ENCODE data around the gene FETUB. TPM values are rescaled to one million over a fixed set of nuclear protein-coding genes. Genes with fewer than 3 reads are reported as not detected.

The FETUB gene
- total and polyA plus RNA-seq, 2 of the 4 experiments (the other 2 are of a cell fraction), result not detected

DNA sequence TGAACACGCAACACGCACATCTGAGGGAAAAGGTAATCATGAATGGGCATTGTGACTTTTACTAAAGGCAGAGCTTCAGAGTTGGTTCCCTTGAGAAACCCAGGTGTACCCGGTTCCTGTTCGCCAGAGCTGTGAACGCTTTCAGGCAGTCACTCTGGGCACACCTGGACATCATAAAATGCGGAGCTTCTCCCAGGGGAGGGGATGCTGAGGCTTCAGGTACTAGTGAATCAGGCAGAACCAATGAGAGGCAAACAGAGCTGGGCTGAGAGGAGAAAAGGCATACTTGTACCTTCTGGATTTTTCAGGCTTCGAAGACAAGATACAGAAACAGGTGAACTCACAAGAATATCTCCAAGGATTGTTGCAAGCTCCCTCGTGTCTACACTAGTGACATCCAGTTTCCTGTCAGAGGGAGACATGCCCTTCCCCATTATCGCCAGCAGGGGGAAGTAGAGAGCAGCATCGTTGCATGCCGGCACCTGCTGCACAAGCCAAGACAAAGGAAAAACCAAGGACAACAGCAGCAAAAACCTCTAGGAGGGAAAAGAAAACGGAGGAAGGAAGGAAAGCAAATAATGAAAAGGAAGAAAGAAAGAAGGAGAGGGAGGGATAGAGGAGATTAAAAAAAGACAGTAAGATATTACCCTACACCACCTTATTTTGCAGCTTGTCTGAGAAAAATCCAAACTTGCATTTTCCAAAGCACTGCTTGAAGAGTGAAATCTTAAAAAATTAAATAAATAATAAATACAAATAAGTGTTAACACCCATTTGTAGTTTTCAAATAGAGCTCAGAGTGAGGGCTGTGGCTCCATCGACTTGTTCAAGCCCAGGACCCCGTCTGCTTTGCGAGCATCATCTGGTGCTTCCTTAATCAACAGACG, 25.4 kb upstream of the FETUB start:
- CTCF ChIA-PET, result interaction anchor here (0.6 to 3.8 kb wide), 13 partner anchors 14 to 387 kb away, joined by 3 to 28 read pairs (median 3); no protein-coding TSS in a partner anchor
- Histone ChIP-seq H3K4ac (ENCODE audit: low read depth, low read length) (no peak overlapping the region), H3K18ac (ENCODE audit: low read depth, low read length) (no peak overlapping the region), H3K14ac (replicated peaks; ENCODE audit: low read depth, low read length) (no peak overlapping the region), H2BK120ac (ENCODE audit: low read depth, low read length) (no peak overlapping the region), H2AFZ (replicated peaks; ENCODE audit: low read length, poor library complexity) (peak overlapping the region; percentile 56), H2BK15ac (ENCODE audit: low read depth, low read length) (no peak overlapping the region), H3K4me1 (ENCODE audit: control insufficient read depth, insufficient read depth, low read length) (no peaks in the 10 kb centered on the region), H3K4me3 (ENCODE audit: insufficient read depth, low read depth, low read length) (no peak overlapping the region), H3K27ac (ENCODE audit: insufficient read depth, low read length) (no peak overlapping the region), H4K20me1 (ENCODE audit: insufficient read depth, low read length) (no peaks in the 10 kb centered on the region), H3K9me3 (ENCODE audit: control insufficient read depth, insufficient read depth, low read length) (no peaks in the 10 kb centered on the region), H3K79me1 (ENCODE audit: low read depth in 1 of 2, low read length in 2 of 2) (no peaks in the 10 kb centered on the region), H2AK5ac (ENCODE audit: low read depth, low read length) (no peak overlapping the region), H3K9me1 (ENCODE audit: insufficient read depth, low read length) (no peaks in the 10 kb centered on the region), H3K9ac (ENCODE audit: low read depth, low read length) (no peak overlapping the region), H3K27me3 (ENCODE audit: control insufficient read depth, insufficient read depth, low read length) (peaks cover 18% of the 10 kb centered on the region; the same call in 1 of the 2 replicates), H2BK5ac (ENCODE audit: low read depth, low read length, poor library complexity, severe bottlenecking) (no peak overlapping the region), H4K8ac (ENCODE audit: low read depth in 2 of 2, low read length in 2 of 2) (no peak overlapping the region), H3K36me3 (ENCODE audit: control insufficient read depth, insufficient read depth, low read length) (no peaks in the 10 kb centered on the region), H3K4me2 (ENCODE audit: low read depth, low read length) (no peak overlapping the region), H4K5ac (ENCODE audit: low read depth, low read length) (no peak overlapping the region), H4K91ac (ENCODE audit: insufficient read depth, low read depth, low read length) (no peak overlapping the region), H3K56ac (ENCODE audit: extremely low read depth, insufficient read depth, low read length) (no peak overlapping the region), H3K23ac (ENCODE audit: low read depth, low read length) (no peak overlapping the region), H2BK20ac (ENCODE audit: low read depth, low read length) (no peak overlapping the region), H2AK9ac (replicated peaks; ENCODE audit: low read depth, low read length, poor library complexity) (no peak overlapping the region)
- ATAC-seq (ENCODE audit: low read depth) (peak; percentile 71), DNase-seq (peak; percentile 66)
- intact Hi-C loops (cut with micrococcal nuclease), result loop anchor here (1.0 to 5.0 kb wide), 5 partner anchors 169 to 633 kb away; no protein-coding TSS in a partner anchor
- in situ Hi-C loops (cut with MboI; ENCODE audit: low sequenced_read_pairs), result loop anchor here (5.0 kb wide), 1 partner anchor 207 kb away; no protein-coding TSS in a partner anchor
- dilution Hi-C loops (cut with HindIII; ENCODE audit: low sequenced_read_pairs, unreplicated experiment), result no loop called here
- no TSS peak for BruUV-seq (replicated peaks)
- POLR2A ChIA-PET (ENCODE audit: unreplicated experiment), result no interaction called here
- 100% methylated on average over 1 of the region's 16 CpGs; no CpG with 5 or more reads in 1 of the 2 experiments for WGBS, 2 experiments (ENCODE audit: extremely low coverage in 2 of 2, insufficient read length in 1 of 2)
- TF ChIP-seq CTCF (conservative IDR thresholded peaks at IDR 0.05; ENCODE audit: low read depth, low read length) (peak; percentile 91), MAFK (IDR thresholded peaks at IDR 0.05; ENCODE audit: low read depth, low read length) (no peak), RCOR1 (IDR thresholded peaks at IDR 0.05; ENCODE audit: insufficient replicate concordance, low read length) (peak; percentile 89), SMC3 (IDR thresholded peaks at IDR 0.05; ENCODE audit: low read depth, low read length) (peak; percentile 73), ELK1 (IDR thresholded peaks at IDR 0.05; ENCODE audit: borderline replicate concordance, low read depth, low read length) (no peak), RAD21 (IDR thresholded peaks at IDR 0.05; ENCODE audit: low read length) (peak; percentile 72), MXI1 (IDR thresholded peaks at IDR 0.05; ENCODE audit: borderline replicate concordance, low read depth, low read length) (peak; percentile 47; the same call in 1 of the 2 replicates), BHLHE40 (IDR thresholded peaks at IDR 0.05; ENCODE audit: low read depth, low read length) (peak; percentile 39; the same call in 1 of the 2 replicates), RFX5 (IDR thresholded peaks at IDR 0.05; ENCODE audit: low read depth, low read length) (no peak), NFE2L2 (IDR thresholded peaks at IDR 0.05; ENCODE audit: low read depth, low read length) (no peak), MAZ (IDR thresholded peaks at IDR 0.05; ENCODE audit: borderline replicate concordance, low read depth, low read length) (no peak), CEBPB (IDR thresholded peaks at IDR 0.05; ENCODE audit: low read depth, low read length) (no peak)
- TF ChIP-seq, protein P1, sequence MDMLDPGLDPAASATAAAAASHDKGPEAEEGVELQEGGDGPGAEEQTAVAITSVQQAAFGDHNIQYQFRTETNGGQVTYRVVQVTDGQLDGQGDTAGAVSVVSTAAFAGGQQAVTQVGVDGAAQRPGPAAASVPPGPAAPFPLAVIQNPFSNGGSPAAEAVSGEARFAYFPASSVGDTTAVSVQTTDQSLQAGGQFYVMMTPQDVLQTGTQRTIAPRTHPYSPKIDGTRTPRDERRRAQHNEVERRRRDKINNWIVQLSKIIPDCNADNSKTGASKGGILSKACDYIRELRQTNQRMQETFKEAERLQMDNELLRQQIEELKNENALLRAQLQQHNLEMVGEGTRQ (IDR thresholded peaks at IDR 0.05; ENCODE audit: low read depth, low read length), result no peak; the same call in 1 of the 2 replicates

Data from IMR-90 (cell line).